DLD1 (cell line): ENCODE results near the gene TPPP.
"Not testable (repeated sequence)": the region's sequence is repeated elsewhere in the genome, so short reads cannot be mapped to it uniquely, and the experiment has no call there.

Experiments used
- in situ Hi-C: cut with HindIII; loops from 2 replicates; pipeline ENCODE4 v1.10.0; 2017; ENCODE audit warnings: low sequenced_read_pairs

The TPPP gene

DNA sequence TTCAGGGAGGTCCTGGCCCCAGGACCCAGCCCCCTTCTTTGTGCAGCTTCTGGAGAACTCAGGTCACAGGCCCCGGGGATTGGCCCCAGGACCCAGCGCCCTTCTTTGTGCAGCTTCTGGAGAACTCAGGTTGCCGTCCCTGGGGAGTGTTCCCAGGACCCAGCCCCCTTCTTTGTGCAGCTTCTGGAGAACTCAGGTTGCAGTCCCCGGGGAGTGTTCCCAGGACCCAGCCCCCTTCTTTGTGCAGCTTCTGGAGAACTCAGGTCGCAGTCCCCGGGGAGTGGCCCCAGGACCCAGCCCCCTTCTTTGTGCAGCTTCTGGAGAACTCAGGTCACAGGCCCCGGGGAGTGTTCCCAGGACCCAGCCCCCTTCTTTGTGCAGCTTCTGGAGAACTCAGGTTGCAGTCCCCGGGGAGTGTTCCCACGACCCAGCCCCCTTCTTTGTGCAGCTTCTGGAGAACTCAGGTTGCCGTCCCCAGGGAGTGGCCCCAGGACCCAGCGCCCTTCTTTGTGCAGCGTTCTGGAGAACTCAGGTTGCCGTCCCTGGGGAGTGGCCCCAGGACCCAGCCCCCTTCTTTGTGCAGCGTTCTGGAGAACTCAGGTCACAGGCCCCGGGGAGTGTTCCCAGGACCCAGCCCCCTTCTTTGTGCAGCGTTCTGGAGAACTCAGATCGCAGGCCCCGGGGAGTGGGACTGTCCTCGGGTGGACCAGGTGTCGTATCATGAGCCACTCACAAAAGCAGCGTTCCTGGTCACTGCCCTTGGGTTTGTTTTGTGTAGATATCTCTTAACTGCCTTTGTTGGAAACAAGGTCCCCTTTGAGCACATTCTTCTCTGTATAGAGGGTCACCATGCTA, 64.6 kb downstream of the TPPP start:
- in situ Hi-C loops, result not testable (repeated sequence)

DNA sequence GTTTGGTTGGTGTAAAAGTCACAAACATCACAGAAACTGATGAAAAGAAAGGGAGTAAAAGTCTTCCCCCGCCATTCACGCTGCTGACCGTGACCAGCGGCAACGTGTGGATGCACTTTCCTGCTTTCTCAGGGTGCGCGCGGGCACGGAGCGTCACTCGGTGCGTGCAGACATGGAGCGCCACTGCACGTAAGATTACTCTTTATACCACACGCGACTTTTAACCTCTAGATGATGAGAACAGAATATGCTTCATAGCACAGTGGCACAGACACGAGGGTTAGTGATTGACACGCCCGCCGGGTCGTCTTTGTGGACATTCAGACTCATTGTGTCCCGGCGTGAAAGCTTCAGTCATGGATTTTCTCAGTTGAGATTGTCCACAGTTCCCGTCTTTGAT, 65.3 kb downstream of the TPPP start:
- in situ Hi-C loops, result no loop called here

DNA sequence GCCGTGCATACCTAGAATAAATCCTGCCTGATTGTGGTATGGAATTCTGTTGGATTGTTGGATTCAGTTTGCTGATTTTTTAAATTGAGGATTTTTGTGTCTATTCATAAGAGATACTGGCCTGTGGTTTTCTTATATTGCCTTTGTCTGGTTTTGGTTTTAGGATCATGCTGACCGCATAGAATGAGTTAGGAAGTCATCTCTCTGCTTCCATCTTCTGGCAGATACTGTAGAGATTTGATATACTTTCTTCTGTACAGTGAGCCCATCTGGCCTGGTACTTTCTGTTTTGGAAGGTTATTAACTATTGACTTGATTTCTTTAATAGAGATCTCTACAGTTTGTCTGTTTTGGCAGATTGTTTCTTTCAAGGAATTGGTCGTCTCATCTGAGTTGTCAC, 66.3 kb downstream of the TPPP start:
- in situ Hi-C loops, result no loop called here

- in situ Hi-C loops, result no loop called here
Measured at GRCh38 chr5:625516-625915, 67.6 kb downstream of the TPPP start.

DNA sequence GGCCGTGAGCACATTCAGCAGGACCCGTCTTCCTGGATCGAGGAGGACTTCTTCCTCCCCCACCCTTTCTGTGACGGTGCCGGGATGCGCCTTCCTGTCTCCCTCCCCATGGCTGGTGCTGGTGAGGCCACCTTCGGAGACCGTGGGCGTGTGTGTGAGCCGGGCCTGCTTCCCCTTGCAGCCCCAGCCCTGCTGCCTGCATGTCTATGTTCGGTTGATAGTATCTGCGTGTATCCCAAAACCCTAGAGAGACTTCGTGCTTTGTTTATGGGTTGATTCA, 68.3 kb downstream of the TPPP start:
- in situ Hi-C loops, result no loop called here

GRCh38 chr5:624118-624950, 68.8 kb downstream of the TPPP start:
- in situ Hi-C loops, result no loop called here

- in situ Hi-C loops, result no loop called here
Measured at GRCh38 chr5:623531-623930, 69.6 kb downstream of the TPPP start.

DNA sequence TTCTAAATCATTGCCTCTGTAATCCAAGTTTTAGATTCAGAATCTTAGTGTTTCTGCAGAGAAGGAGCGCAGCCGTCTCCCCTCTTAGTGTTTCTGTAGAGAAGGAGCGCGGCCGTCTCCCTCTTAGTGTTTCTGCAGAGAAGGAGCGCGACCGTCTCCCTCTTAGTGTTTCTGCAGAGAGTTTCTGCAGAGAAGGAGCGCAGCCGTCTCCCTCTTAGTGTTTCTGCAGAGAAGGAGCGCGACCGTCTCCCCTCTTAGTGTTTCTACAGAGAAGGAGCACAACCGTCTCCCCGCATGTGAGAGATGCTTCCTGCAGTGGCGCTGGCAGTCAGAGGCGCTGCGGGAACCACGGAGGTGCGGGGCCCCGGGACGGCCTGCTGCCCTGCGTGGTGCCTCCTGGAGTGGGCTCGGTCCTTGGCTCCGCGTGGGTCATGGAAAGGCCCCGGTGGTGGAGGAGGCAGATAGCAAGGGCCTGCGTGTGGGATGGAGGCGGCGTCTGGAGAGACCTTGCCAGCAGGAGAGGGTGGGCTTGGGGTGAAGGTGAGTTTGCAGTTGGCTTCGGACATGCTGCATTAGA, 70.1 kb downstream of the TPPP start:
- in situ Hi-C loops, result no loop called here

DNA sequence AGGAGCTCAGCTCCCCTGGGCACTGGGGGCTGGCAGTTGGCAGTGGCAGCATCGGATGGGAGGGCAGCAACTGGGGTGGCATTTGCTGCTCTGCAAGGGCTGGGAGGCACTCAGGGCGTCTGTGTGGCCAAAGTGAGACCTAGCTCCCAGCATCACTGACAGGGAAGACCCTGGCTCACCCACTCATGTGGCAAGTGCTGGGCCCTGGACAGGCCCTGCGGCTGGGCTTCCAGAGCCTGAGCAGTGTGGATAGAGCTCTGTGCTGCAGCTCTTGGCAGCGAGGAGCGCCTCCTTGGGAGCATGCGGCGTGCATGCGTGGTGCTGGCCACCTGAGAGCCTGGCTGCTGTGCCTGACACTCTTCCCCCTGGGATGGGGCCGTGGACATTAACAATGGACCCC, 70.8 kb downstream of the TPPP start:
- in situ Hi-C loops, result no loop called here

- in situ Hi-C loops, result no loop called here
Measured at GRCh38 chr5:621341-621761, 71.8 kb downstream of the TPPP start.

DNA sequence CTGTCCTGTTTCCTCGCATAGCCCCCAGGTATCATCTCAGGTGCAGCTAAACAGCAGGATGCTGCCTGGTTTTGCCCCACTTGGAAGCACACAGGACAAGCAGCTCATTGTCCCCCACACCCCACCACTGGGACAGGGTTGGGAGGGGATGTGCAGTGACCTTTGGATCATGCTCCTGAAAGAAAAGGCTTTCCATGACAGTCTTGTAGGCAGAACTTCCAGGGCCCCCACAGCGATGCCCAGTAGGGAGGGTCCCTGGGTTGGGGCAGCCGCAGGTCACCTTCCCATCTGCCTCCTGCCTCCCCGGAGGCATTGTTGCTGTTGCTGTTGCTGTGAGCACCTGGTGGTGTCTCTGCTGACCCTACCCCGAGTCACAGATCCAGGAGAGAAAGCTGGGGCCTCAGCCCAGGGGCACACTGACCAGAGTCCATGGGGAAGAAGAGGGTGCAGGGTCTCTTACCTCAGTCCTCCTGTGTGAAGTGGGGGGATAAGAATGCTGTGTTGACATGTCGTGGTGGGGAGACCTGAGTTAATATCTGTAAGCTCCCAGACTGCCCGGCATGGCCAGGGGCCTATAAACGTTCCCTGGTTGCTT, 72.5 kb downstream of the TPPP start:
- in situ Hi-C loops, result no loop called here

GRCh38 chr5:620152-620551, 73.0 kb downstream of the TPPP start:
- in situ Hi-C loops, result no loop called here

- in situ Hi-C loops, result no loop called here
Measured at GRCh38 chr5:619444-619843, 73.7 kb downstream of the TPPP start.

- in situ Hi-C loops, result no loop called here
Measured at GRCh38 chr5:618450-618849, 74.7 kb downstream of the TPPP start.

DNA sequence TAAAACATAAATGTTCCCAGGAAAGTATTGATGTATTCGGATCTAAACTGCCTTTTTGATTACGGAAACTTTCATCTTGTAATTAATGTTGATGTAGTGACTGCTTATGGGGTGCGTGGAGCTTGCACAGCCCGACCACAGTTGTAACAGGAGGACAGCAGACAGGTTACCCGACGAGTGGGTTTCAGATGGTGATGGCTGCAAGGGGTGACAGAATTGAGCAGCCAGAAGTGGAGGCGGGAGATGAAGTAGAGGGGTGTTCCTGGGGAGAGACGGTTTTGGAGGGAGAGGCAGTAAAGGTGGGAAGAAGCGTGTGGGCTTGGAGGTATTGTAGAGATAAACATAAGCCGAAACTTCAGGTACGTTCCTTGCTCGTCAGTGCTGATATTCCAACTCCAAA, 75.3 kb downstream of the TPPP start:
- in situ Hi-C loops, result no loop called here

GRCh38 chr5:616484-617039, 76.6 kb downstream of the TPPP start:
- in situ Hi-C loops, result no loop called here

GRCh38 chr5:612498-613424, 80.4 kb downstream of the TPPP start:
- in situ Hi-C loops, result no loop called here

- in situ Hi-C loops, result no loop called here
Measured at GRCh38 chr5:611731-612486, 81.2 kb downstream of the TPPP start, which contains the start of gene CEP72. Gene CEP72, plus strand, starts transcription at chr5:612340. Its CDS starts 22 bp downstream, at chr5:612362.
